Activated T-cell treated with anti-CD3 and anti-CD28 coated beads, Interleukin-2, amount 50 U/mL, for 48 hours (primary cell): ENCODE data around the gene PLAC8L1.

Experiments used
- DNase-seq, 2 experiments: peaks; one replicate each; pipeline ENCODE4 v3.0.0-alpha.2; 2020

The PLAC8L1 gene

GRCh38 chr5:146078566-146078965 lies 26.8 kb downstream of the PLAC8L1 start:
- no peak for DNase-seq

GRCh38 chr5:146076455-146076854 lies 28.9 kb downstream of the PLAC8L1 start:
- no peak for DNase-seq

GRCh38 chr5:146076028-146076427 lies 29.3 kb downstream of the PLAC8L1 start:
- DNase-seq = no peak

GRCh38 chr5:146073239-146073900 lies 32.0 kb downstream of the PLAC8L1 start:
- no peak for DNase-seq

GRCh38 chr5:146072595-146072994 lies 32.8 kb downstream of the PLAC8L1 start:
- no peak for DNase-seq

GRCh38 chr5:146071171-146071570 lies 34.2 kb downstream of the PLAC8L1 start:
- DNase-seq = no peak

- DNase-seq = no peak
Observed at GRCh38 chr5:146070746-146071145, 34.6 kb downstream of the PLAC8L1 start.

GRCh38 chr5:146069780-146070099 lies 35.6 kb downstream of the PLAC8L1 start:
- DNase-seq = no peak

GRCh38 chr5:146068977-146069779 lies 36.2 kb downstream of the PLAC8L1 start:
- no peak for DNase-seq

GRCh38 chr5:146068206-146068605 lies 37.2 kb downstream of the PLAC8L1 start:
- no peak for DNase-seq

- DNase-seq = no peak
Observed at GRCh38 chr5:146066968-146067367, 38.4 kb downstream of the PLAC8L1 start.

GRCh38 chr5:146060221-146060585 lies 45.2 kb downstream of the PLAC8L1 start:
- no peak for DNase-seq

- no peak for DNase-seq
Observed at GRCh38 chr5:146059460-146060220, 45.7 kb downstream of the PLAC8L1 start.

- DNase-seq = no peak
Observed at GRCh38 chr5:146055432-146055831, 49.9 kb downstream of the PLAC8L1 start.

- DNase-seq = no peak
Observed at GRCh38 chr5:146052780-146053179, 52.6 kb downstream of the PLAC8L1 start.

GRCh38 chr5:146051678-146052077 lies 53.7 kb downstream of the PLAC8L1 start:
- no peak for DNase-seq

- no peak for DNase-seq
Observed at GRCh38 chr5:146050086-146050485, 55.3 kb downstream of the PLAC8L1 start.

GRCh38 chr5:146049704-146050026 lies 55.7 kb downstream of the PLAC8L1 start:
- DNase-seq = no peak

GRCh38 chr5:146048994-146049703 lies 56.2 kb downstream of the PLAC8L1 start:
- DNase-seq = peak; percentile 28 to 37

GRCh38 chr5:146047396-146047795 lies 58.0 kb downstream of the PLAC8L1 start:
- DNase-seq = no peak

- DNase-seq = no peak
Observed at GRCh38 chr5:146043722-146044121, 61.7 kb downstream of the PLAC8L1 start.

GRCh38 chr5:146042628-146043279 lies 62.6 kb downstream of the PLAC8L1 start:
- DNase-seq = no peak
